Right lobe of liver (tissue), 6 donors: ENCODE data around the gene SNRPA. TPM values are rescaled to one million over a fixed set of nuclear protein-coding genes. Genes with fewer than 3 reads are reported as not detected.

Source experiments
- ATAC-seq, 4 donors: fragments of 200-7000 bp; cut with Tn5 transposase; one replicate each; pipeline ENCODE4 v1.9.1; 2020; ENCODE audit warnings: mild to moderate bottlenecking in 4 of 4, moderate library complexity in 4 of 4
- DNase-seq, 3 donors: peaks; one replicate each; pipeline ENCODE4 v3.0.0-alpha.2; 2020
- H3K27ac ChIP-seq, 3 donors: fragments of 200-600 bp; one replicate each; pipeline ENCODE4 v1.8.0; 2022
- H3K27me3 ChIP-seq, 2 donors: fragments of 200-600 bp; one replicate each; pipeline ENCODE4 v1.8.0; 2022
- H3K36me3 ChIP-seq, 4 donors: fragments of 200-600 bp; sonication (generic) in 1 of 4; one replicate each; pipeline versions ENCODE4 v1.5.1 to v1.8.0; 2017 to 2022; ENCODE audit warnings: control low read depth in 1 of 4
- H3K4me1 ChIP-seq, 4 donors: fragments of 200-600 bp; sonication (generic) in 1 of 4; one replicate each; pipeline versions ENCODE4 v1.5.1 to v1.8.0; 2017 to 2022; ENCODE audit warnings: control low read depth in 1 of 4
- H3K4me3 ChIP-seq, 3 donors: fragments of 200-600 bp; one replicate each; pipeline ENCODE4 v1.8.0; 2022
- H3K9me3 ChIP-seq, 4 donors: fragments of 200-600 bp; sonication (generic) in 1 of 4; one replicate each; pipeline versions ENCODE4 v1.5.1 to v1.8.0; 2017 to 2022; ENCODE audit warnings: control low read depth in 1 of 4
- CTCF ChIP-seq, 4 donors: fragments of 200-600 bp in 3 of 4; fragments of 450-650 bp in 1 of 4; IDR thresholded peaks; one replicate each; pipeline versions ENCODE4 v1.5.1 to v1.8.0; 2016 to 2022; ENCODE audit warnings: antibody characterized with exemption in 4 of 4, mild to moderate bottlenecking in 2 of 4
- POLR2A ChIP-seq: fragments of 450-650 bp; IDR thresholded peaks from one replicate; pipeline ENCODE4 v1.6.1; 2017; ENCODE audit warnings: antibody characterized with exemption, mild to moderate bottlenecking
- WGBS: methylation state at CpG from one replicate; pipeline ENCODE4 v1.1.6; 2018; ENCODE audit warnings: low coverage, low lambda C conversion rate; ENCODE audit not compliant: insufficient coverage; ENCODE audit errors: missing lambda C conversion rate; 5-methylcytosine and 5-hydroxymethylcytosine counted together
- intact Hi-C, 2 donors: fragments of 100-400 bp; cut with DNase I; formaldehyde crosslinking; loops; one replicate each; pipeline versions ENCODE4 v1.11.2 to v1.14.1; 2022
- total RNA-seq, 6 experiments: library from RNA; depleted of rRNA in 2 of 6; stranded (reverse); fragments of >200 nt in 2 of 6; fragmentation: NEBNext Ultra II Directional in 3 of 6; extraction: Animal tissue kit (Norgen Biotek cat#: 25700) in 3 of 6; gene quantifications; one replicate each; pipeline versions ENCODE4 v1.1.0 to v1.2.4, GENCODE V29; 2016 to 2023
- donor health status: DM: no; HTN: yes; CAD: no.
- donor health status: DM: no; HTN: no; CAD: no.
- donor health status: DM: no; HTN: no; CAD: no.
- donor health status: DM: no; HTN: yes; CAD: no.
- donor health status: DM: no; HTN: yes; CAD: no.

The SNRPA gene
- total RNA-seq, 6 experiments from 2014 or later: 21.4 to 33.1 (median 24.7) TPM

GRCh38 chr19:40802300-40803169, 51.5 kb downstream of the SNRPA start:
- intact Hi-C loops: loop anchor here in 1 of 2 donors (10.0 kb wide), 1 partner anchor 138 kb away; no protein-coding TSS in a partner anchor
- TF ChIP-seq POLR2A (no peak), CTCF (IDR thresholded peaks at IDR 0.05) (no peak)
- DNase-seq (peak in 1 of 3 donors; percentile 67), ATAC-seq (no peak)
- Histone ChIP-seq H3K9me3 (no peaks in the 10 kb centered on the region), H3K27me3 (no peaks in the 10 kb centered on the region), H3K36me3 (peaks cover 0 to 15% (median 0%) of the 10 kb centered on the region in 4 donors), H3K27ac (peak overlapping the region; percentile 24 to 71 (median 35)), H3K4me3 (peak overlapping the region in 1 of 3 donors; percentile 16), H3K4me1 (peaks cover 0 to 62% (median 25%) of the 10 kb centered on the region in 4 donors)
- 19% methylated on average over 4 of the region's 11 CpGs for WGBS

DNA sequence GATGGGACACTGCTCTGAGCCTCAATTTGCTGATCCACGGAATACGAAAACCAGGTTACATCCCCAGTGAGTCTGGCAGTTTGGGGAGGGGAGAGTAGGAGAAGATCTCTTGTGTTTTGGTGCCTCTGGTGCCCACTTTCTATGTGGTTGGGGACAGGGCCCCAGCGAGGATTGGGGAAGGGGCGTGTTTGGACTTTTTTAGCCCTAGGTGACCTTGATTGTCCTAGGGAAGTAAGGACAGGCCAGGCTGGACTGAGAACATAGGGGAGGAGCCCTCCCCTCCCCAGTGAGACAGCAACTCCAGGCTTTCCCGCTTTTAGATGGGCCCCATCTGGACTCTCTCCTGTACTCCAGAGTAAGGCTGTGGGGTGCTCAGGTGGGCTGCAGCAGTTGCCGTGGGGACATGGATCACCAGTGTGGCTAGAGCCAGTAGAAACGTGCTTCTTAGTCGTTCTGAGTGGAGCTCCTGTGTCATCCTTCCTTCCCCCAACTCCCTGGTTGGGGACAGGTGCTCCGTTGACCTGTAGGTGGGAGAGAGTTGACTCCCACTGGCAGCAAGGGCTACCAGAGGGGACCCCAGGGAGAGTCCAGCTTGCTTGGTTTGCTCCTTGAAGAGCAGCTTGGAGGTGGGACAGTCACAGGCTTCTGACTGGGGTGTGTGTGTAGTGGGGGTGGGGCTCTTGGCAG, 52.3 kb downstream of the SNRPA start:
- DNase-seq: no peak
- Histone ChIP-seq H3K9me3 (no peaks in the 10 kb centered on the region), H3K36me3 (peaks cover 0 to 23% (median 5%) of the 10 kb centered on the region in 4 donors), H3K4me1 (peaks cover 0 to 62% (median 22%) of the 10 kb centered on the region in 4 donors), H3K27ac (peak overlapping the region; percentile 35 to 71 (median 58)), H3K27me3 (no peaks in the 10 kb centered on the region), H3K4me3 (no peak overlapping the region)
- TF ChIP-seq POLR2A (no peak), CTCF (IDR thresholded peaks at IDR 0.05) (no peak)
- 0% methylated on average over 1 of the region's 9 CpGs for WGBS
- ATAC-seq: no peak
- intact Hi-C loops: loop anchor here in 1 of 2 donors (10.0 kb wide), 1 partner anchor 139 kb away; no protein-coding TSS in a partner anchor

GRCh38 chr19:40803857-40804782, 53.1 kb downstream of the SNRPA start:
- intact Hi-C loops: loop anchor here in 1 of 2 donors (10.0 kb wide), 1 partner anchor 139 kb away; no protein-coding TSS in a partner anchor
- peak in 1 of 3 donors; percentile 70 for DNase-seq
- H3K27ac ChIP-seq: peak overlapping the region; percentile 35 to 71 (median 58)

More at GRCh38 chr19:40803857-40804782, 53.1 kb downstream of the SNRPA start:
- Histone ChIP-seq H3K4me3 (no peak overlapping the region), H3K36me3 (peaks cover 0 to 30% (median 9%) of the 10 kb centered on the region in 4 donors), H3K4me1 (peaks cover 0 to 62% (median 22%) of the 10 kb centered on the region in 4 donors), H3K9me3 (no peaks in the 10 kb centered on the region), H3K27me3 (no peaks in the 10 kb centered on the region)
- TF ChIP-seq POLR2A: no peak
- TF ChIP-seq CTCF (IDR thresholded peaks at IDR 0.05): no peak
- WGBS: 33% methylated on average over 5 of the region's 6 CpGs
- ATAC-seq: peak; percentile 0 to 34 (median 6)
